COR-L47 (cell line): Measurements from ENCODE around the gene STX8.
A peak's percentile ranks its signal among the peaks of the same experiment; 100 is the strongest.
"Not testable (repeated sequence)": the region's sequence is repeated elsewhere in the genome, so short reads cannot be mapped to it uniquely, and the experiment has no call there.

ENCODE experiments used
- DNase-seq: peaks from one replicate; lab custom pipeline; 2025; lab: John Stamatoyannopoulos, UW

STX8 gene

DNA sequence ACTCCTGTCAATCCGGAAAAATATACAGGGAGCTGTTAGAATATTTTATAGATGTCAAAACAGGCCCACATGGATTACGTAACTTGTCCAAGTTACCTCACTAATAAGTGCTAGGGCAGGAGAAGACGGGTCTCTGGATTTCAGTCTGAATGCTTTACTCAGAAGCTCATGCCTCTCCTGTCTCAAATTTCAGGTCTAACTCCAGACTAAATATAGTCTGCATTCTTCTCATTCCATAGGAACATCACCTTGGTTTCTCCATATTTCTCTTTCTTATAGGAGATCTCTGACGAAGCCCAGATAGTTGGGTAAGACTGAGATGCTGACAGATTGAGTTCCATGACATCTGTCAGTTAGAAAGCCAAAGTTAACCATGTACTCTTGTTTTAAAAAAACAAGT lies 174.2 kb downstream of the STX8 start:
- no peak for DNase-seq

DNA sequence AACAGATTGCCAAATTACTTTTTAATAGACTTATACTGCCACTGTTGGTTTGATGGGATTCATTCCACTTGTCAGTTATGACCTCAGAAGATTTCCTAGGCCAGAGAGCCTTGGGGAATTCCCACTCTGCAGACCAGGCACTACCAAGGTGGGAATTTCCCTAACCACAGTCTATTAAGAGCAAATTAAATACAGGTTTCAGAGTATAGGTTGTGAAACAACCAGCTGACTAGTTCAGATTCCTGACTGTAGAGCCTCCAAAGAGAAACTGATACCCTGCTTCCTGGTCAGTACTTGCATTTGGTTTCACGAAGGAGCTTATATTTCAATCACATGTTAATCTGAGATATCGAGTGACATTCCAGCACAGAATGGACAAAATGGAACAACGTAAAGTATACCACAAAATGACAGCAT lies 186.5 kb downstream of the STX8 start:
- DNase-seq: no peak

DNA sequence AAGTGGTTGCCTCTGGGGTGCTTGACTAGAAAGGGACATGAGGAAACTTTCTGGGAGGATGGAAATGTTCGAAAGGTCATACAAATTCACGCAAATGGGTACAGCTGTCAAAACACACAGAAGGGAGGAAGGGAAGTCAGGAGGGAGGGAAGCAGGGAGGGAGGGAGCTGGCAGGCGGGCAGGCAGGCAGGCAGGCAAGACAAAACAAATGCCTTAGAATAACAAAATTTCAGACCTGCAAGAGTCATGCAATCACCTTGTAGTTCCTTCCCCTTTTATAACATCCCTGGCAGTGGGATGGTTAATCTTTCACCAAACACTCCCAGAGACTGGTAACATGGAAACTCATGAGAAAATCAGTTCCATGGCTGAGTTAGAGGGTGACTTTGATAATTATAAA lies 189.2 kb downstream of the STX8 start:
- no peak for DNase-seq

DNA sequence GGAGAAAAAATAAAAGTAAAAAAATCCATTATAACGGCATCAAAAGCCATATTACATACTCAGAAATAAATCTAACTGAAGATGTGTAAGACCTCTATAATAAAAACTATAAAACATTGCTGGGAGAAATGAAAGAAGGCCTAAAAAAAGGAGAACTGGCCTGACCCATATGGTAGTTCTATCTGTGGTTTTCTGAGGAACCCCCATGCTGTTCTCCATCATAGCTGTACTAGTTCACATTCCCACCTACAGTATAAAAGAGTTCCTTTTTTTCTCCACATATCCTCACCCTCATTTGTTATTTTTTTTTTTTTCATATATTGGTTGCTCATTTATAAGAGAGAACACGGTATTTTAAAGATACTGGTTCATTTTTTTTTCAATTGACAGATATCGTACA lies 191.8 kb downstream of the STX8 start:
- DNase-seq: no peak

- no peak for DNase-seq
Observed at GRCh38 chr17:9382626-9383025, 193.0 kb downstream of the STX8 start.

DNA sequence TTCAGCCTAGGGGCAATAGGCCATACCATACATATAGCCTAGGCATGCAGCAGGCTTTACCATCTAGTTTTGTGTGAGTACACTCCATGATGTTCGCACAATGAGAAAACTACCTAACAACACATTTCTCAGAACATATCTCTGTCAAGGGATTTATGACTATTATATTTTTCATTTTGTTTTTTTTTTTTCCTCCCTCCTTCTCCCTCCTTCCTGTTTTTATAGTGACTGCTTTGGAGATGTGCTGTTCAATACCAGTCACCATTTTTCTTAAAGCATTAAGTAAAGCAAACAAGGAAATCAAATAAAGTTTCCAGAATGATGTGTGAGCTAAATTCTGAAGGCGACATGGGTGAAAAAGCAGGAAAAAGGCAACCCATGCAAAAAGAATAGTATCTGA lies 194.6 kb downstream of the STX8 start:
- no peak for DNase-seq

DNA sequence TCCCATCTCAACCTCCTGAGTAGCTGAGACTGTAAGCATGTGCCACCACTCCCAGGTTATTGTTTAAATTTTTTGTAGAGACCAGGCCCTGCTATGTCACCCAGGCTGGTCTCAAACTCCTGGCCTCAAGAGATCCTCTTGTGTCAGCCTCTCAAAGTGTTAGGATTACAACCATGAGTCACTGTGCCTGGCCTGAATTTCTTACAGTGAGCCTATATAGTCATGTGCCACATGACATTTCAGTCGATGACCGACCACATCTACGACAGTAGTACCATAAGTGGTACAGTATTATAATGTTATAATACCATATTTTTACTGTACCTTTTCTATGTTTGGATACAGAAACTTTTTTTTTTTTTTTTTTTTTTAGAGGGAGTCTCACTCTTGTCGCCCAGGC lies 195.3 kb downstream of the STX8 start:
- no peak for DNase-seq

- DNase-seq: not testable (repeated sequence)
Observed at GRCh38 chr17:9376177-9376576, 199.4 kb downstream of the STX8 start.

DNA sequence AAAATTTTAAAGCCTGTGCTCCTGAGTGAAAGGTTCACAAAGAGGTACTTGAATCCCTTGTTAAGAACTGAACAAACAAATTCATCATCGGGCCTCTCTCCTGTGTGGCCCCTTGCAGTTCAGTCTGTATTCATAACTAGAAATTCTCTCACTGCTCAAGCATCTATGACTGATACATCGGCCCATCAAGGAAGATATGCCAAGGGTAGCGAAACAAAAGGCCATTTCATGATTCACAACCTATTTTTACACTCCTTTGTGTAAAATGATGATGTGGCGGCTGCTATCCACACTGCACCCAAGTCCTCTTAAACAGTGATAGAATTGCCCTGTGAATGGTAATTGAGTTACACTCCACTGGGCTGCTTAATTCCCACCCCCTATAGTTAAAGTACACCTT lies 204.6 kb downstream of the STX8 start:
- peak; percentile 63 for DNase-seq

GRCh38 chr17:9370467-9370866 lies 205.2 kb downstream of the STX8 start:
- DNase-seq: no peak

DNA sequence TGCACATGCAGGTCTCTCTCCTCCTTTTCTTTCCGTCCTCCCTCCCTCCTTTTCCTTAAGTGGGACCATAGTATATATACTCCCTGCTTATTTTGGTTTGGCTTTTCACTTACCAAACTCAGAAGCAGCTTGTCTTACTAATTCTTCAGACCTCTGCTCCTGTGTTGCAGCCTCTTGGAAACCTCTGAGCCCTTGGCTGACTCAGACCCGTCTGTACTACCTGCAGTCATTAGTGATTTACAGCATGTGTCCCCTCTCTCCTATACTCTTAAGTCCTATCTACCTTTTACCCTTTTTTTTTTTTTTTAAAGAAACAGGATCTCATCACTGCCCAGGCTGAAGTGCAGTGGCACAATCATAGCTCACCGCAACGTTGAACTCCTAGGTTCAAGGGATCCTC lies 207.0 kb downstream of the STX8 start:
- no peak for DNase-seq

- DNase-seq: no peak
Observed at GRCh38 chr17:9367156-9367555, 208.5 kb downstream of the STX8 start.

GRCh38 chr17:9364837-9365430 lies 210.7 kb downstream of the STX8 start:
- no peak for DNase-seq

GRCh38 chr17:9363440-9364350 lies 211.9 kb downstream of the STX8 start:
- DNase-seq: no peak

DNA sequence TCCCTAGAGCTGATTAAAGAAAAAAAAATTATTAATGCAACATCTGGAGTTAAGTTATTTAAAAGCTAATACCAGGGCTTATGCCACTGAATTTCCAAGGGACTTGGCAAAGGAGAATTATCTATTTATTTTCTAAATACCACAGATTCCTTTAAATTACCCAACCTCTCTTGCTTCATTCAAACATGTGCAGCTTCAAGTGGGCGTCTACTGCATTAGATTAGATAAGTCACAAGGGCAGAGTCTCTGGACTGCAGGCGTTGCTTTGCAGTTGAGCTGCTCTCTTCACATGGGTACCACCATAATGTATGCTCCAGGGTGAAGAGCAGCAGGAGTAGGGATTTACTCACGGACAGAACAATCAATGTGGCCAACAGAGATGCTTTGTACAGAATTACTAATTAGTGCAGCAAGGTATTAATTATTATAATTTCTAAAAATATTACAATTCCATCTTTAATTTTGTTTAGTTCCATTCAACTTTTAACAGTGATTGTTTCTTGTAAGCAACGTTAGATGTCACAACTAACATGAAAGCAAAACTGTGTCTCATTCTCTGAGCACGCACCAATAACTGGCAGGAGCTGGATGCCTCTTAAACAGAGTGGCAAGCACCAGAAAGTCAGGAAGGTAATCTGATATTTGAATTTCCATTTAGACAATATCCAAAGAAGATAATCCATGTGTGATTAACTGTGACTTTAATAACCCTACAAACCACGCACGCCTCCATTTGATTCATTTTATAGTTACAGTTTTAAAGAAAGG lies 214.2 kb downstream of the STX8 start:
- no peak for DNase-seq

DNA sequence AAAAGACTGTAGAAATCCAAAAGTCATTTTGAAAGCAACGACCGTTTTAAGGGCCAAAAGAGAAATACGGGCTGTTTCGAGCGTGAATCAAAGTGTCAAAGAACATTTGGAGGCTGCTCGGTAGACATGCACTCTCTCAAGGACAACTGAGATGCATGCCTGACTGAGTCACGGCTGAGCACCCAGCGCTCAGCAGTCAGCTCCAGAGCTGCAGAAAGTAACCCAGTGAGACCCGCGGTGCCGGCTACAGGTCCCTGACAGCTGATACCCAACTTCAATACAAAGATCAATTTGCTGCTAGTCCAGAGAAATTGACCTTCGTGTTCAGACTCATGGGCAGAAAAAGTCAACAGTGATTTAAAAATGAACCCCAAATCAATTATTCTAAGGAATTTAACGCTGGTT lies 214.9 kb downstream of the STX8 start:
- no peak for DNase-seq

DNA sequence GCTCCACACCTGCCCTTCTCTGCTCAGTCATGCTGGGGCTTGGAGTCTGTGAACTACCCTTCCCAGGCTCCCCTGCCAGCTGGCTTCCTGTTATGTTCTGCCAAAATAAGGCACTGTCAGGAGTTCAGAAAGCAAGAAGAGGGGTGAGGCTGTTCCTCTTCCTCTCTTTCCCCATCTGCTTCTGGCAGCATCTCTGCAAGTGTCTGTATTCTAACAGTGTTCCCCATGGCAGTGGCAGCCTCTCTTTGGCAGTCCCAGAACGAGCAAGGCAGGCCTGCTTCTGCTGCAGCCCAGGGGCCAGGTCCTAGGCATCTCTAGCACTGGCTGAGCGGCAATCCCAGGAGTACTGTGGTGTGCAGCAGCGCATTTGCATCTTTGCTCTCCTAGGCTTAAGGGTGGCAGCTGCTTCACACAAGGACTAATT lies 219.1 kb downstream of the STX8 start:
- DNase-seq: no peak

DNA sequence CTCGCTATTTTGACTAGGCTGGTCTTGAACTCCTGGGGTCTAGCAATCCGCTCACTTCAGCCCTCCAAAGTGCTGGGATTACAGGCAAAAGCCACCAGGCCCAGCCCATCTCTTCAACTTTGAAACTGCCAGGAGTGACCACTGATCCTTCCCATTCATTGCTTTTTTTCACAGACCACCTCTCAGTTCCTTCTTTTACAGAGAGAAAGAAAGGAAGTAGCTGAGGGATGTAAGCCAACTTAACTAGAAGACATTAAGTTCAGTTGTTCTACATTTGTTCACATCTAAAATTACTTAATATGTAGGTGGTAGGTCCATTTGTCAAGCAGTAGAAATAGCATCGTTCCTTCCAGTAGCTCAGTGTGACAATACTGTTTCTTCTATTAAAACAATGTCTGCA lies 219.8 kb downstream of the STX8 start:
- no peak for DNase-seq

DNA sequence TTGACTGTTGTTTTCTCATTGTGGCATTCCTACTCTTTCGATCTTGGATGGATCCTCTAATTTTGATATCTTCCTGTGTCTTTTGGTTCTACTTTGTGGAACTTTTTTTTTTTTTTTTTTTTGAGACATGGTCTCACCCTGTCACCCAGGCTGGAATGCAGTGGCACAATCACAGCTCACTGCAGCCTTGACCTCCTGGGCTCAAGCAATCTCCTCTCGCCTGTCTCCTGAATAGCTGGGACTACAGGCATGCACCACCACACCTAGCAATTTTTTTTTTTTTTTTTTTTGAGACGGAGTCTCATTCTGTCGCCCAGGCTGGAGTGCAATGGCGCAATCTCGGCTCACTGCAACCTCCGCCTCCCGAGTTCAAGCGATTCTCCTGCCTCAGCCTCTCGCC lies 220.4 kb downstream of the STX8 start:
- not testable (repeated sequence) for DNase-seq

DNA sequence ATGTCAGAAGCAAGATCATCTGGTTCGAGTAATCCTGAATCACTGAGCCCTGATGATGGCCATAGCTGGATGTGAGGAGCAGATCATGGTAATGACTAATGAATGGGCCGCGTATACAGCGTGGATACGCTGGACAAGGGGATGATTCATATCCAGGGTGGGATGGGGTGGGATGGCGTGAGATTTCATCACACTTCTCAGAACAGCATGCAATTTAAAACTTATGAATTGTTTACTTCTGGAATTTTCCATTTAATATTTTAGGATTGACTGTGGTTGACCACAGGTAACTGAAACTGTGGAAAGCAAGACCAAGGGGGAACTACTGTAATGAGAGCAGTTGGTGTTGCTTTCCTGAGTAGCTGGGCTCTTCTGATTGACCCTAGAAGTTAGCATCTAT lies 225.5 kb downstream of the STX8 start:
- no peak for DNase-seq

DNA sequence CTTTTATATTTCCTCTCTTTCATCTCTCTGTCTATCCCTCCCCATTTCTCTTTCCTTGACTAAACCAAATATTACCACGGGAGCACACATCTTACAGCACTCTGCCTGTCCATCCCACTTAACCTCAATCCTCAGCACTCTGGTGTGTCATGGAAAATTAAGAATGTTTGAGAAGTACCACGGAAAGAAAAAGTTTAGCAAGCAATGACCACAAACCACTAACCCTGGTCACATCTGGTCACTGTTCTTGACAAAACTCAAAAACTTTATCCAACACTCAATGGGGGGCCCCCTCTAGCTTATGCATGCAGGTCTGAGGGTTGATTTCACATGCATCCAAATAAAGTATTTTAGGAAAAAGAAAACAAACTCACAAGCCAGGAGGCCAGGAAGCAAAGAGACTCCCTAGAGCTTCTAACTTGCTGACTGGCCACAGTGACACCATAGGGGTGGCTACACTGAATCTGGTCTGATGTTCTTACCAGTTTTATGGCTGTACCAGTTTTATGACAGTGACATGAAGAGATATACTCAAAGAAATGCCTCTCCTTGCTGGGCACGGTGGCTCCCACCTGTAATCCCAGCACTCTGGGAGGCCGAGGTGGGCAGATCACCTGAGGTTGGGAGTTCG lies 229.2 kb downstream of the STX8 start:
- no peak for DNase-seq

GRCh38 chr17:9343516-9343915 lies 232.1 kb downstream of the STX8 start:
- DNase-seq: no peak
